Erythroblast (primary cell): ENCODE results near the gene TRANK1.

Source experiments
- GATA1 ChIP-seq: IDR thresholded peaks from 2 replicates; pipeline ENCODE4 v1.6.1; 2011; ENCODE audit warnings: low read depth, mild to moderate bottlenecking, control low read depth, low read length, moderate library complexity
- POLR2A ChIP-seq: IDR thresholded peaks from 2 replicates; pipeline ENCODE4 v1.6.1; 2011; ENCODE audit warnings: mild to moderate bottlenecking, low read length

GRCh38 chr3:36954452-36955134 lies 9.7 kb upstream of the TRANK1 start:
- TF ChIP-seq POLR2A (peak; percentile 18), GATA1 (no peak)
